Measurements from ENCODE around the gene PRDM16. TPM values are rescaled to one million over a fixed set of nuclear protein-coding genes. Genes with fewer than 3 reads are reported as not detected.

Gene PRDM16
- total RNA-seq, 2 experiments from 2014 or later = not detected

DNA sequence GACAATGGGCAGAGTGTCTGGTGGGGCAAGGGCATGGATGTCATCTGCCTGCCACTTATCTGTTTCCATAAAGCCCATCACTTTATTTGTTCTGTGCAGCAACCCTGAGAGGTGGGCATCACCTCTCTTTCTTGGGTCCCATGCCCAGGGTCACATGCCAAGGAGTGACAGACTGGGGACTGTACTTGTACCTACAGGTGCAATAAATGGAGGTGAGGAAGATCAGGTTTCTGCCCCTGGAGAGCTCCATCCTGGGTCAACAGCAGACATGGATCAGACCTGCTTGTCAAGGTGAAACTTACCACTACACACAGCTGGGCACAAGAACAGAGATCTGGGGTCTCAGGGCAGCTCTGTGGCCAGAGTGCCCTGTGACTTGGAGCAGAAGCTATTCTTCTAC, 18.4 kb upstream of the PRDM16 start:
- no peaks in the 10 kb centered on the region for H3K9me3 ChIP-seq (ENCODE audit: low read length)
- no peaks in the 10 kb centered on the region for H4K20me1 ChIP-seq (ENCODE audit: insufficient read depth, low read length)
- H3K4me2 ChIP-seq (ENCODE audit: low read length) = no peak overlapping the region
- DNase-seq (ENCODE audit: low spot score) = no peak
- H3K9me2 ChIP-seq (ENCODE audit: insufficient read depth, low read length) = no peaks in the 10 kb centered on the region
- no peaks in the 10 kb centered on the region for H3K79me2 ChIP-seq (ENCODE audit: insufficient read depth, low read depth, low read length)
- H3K4me3 ChIP-seq (ENCODE audit: low read depth, low read length, poor library complexity, severe bottlenecking) = no peak overlapping the region
- no peaks in the 10 kb centered on the region for H3K36me3 ChIP-seq (ENCODE audit: insufficient read depth, low read length)
- no peak overlapping the region for H3K27ac ChIP-seq (ENCODE audit: low read depth, low read length, poor library complexity, severe bottlenecking)
- intact Hi-C loops (cut with micrococcal nuclease; ENCODE audit: unreplicated experiment) = no loop called here
- ChIA-PET POLR2A (no interaction called here), CTCF (ENCODE audit: unreplicated experiment) (no interaction called here)
- H3K4me1 ChIP-seq (ENCODE audit: insufficient read depth, low read length, poor library complexity, severe bottlenecking) = no peaks in the 10 kb centered on the region
- no peak overlapping the region for H2AFZ ChIP-seq (ENCODE audit: low read length)
- no peak for TF ChIP-seq EZH2phosphoT487 (IDR thresholded peaks at IDR 0.05; ENCODE audit: borderline replicate concordance, low read depth, low read length)
- no peak for TF ChIP-seq CTCF (conservative IDR thresholded peaks at IDR 0.05; ENCODE audit: low read length)
- BruUV-seq (replicated peaks) = no TSS peak

DNA sequence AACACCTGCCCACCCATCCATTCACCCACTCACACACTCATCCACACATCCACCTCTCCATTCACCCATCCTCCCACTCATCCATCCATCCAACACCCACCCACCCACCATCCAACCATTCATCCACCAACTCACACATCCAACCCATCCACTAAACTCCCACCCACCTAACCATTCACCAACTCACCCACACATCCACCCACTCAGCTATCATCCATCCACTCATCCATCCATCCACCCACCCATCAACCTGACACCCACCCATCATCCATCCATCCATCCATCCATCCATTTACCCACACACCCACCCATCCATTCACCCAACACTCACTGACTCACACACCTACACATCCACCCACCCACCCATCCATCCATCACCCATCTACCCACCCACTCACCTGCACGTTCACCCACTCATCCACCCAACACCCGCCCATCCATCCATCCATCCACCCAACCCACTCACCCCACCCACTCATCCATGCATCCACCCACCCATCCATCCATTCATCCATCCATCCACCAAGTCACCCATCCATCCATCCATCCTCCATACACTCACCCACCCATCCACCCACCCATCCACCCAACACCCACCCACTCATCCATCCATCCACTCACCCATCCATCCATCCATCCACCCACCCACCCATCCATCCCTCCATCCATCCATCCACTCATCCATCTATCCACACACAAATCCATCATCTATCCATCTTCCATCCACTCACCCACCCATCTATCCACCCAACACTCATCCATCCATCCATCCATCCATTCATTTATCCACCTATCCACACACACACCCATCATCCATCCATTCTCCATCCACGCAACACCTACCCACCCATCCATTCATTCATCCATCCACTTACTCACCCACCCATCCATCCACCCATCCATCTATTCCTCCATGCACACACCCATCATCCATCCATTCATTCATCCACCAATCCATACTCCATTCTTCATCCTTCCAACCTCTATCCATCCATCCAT, 17.4 kb upstream of the PRDM16 start:
- Histone ChIP-seq H3K9me3 (ENCODE audit: low read length) (no peaks in the 10 kb centered on the region), H3K36me3 (ENCODE audit: insufficient read depth, low read length) (no peaks in the 10 kb centered on the region), H3K79me2 (ENCODE audit: insufficient read depth, low read depth, low read length) (no peaks in the 10 kb centered on the region), H2AFZ (ENCODE audit: low read length) (no peak overlapping the region), H3K4me3 (ENCODE audit: low read depth, low read length, poor library complexity, severe bottlenecking) (no peak overlapping the region), H3K9me2 (ENCODE audit: insufficient read depth, low read length) (no peaks in the 10 kb centered on the region), H3K4me2 (ENCODE audit: low read length) (no peak overlapping the region), H3K27ac (ENCODE audit: low read depth, low read length, poor library complexity, severe bottlenecking) (no peak overlapping the region), H4K20me1 (ENCODE audit: insufficient read depth, low read length) (no peaks in the 10 kb centered on the region), H3K4me1 (ENCODE audit: insufficient read depth, low read length, poor library complexity, severe bottlenecking) (no peaks in the 10 kb centered on the region)
- BruUV-seq (replicated peaks) = no TSS peak
- TF ChIP-seq CTCF (conservative IDR thresholded peaks at IDR 0.05; ENCODE audit: low read length) (no peak), EZH2phosphoT487 (IDR thresholded peaks at IDR 0.05; ENCODE audit: borderline replicate concordance, low read depth, low read length) (no peak)
- intact Hi-C loops (cut with micrococcal nuclease; ENCODE audit: unreplicated experiment) = no loop called here
- no peak for DNase-seq (ENCODE audit: low spot score)
- CTCF ChIA-PET (ENCODE audit: unreplicated experiment) = no interaction called here
- POLR2A ChIA-PET = no interaction called here

DNA sequence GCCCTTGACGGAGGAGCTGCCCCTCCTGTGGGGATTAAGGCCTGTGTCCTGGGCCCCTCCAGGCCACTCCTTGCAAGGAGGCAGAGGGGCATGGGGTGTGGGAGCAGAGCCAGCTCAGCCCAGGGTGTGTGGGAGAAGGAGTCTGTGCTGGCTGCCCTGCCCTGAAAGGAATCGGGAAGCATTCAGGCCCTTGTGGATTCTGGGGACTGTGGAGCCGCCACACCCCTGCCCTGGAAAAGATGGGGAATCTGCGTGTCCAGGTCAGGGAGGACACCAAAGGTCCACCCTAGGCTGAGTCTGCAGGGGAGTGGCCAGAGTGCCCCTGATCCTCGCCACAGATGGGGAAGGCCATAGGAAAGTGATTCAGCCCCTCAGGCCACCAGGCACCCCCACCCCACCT, 16.5 kb upstream of the PRDM16 start:
- no TSS peak for BruUV-seq (replicated peaks)

More for the DNA sequence above, 16.5 kb upstream of the PRDM16 start:
- no peak overlapping the region for H3K27ac ChIP-seq (ENCODE audit: low read depth, low read length, poor library complexity, severe bottlenecking)
- H3K4me1 ChIP-seq (ENCODE audit: insufficient read depth, low read length, poor library complexity, severe bottlenecking) = no peaks in the 10 kb centered on the region
- no peaks in the 10 kb centered on the region for H3K36me3 ChIP-seq (ENCODE audit: insufficient read depth, low read length)
- H4K20me1 ChIP-seq (ENCODE audit: insufficient read depth, low read length) = no peaks in the 10 kb centered on the region
- H3K9me3 ChIP-seq (ENCODE audit: low read length) = no peaks in the 10 kb centered on the region
- no peak overlapping the region for H2AFZ ChIP-seq (ENCODE audit: low read length)
- no peak overlapping the region for H3K4me3 ChIP-seq (ENCODE audit: low read depth, low read length, poor library complexity, severe bottlenecking)
- no peaks in the 10 kb centered on the region for H3K9me2 ChIP-seq (ENCODE audit: insufficient read depth, low read length)
- POLR2A ChIA-PET = no interaction called here
- TF ChIP-seq CTCF (conservative IDR thresholded peaks at IDR 0.05; ENCODE audit: low read length) = no peak
- CTCF ChIA-PET (ENCODE audit: unreplicated experiment) = no interaction called here
- H3K4me2 ChIP-seq (ENCODE audit: low read length) = no peak overlapping the region
- intact Hi-C loops (cut with micrococcal nuclease; ENCODE audit: unreplicated experiment) = no loop called here
- DNase-seq (ENCODE audit: low spot score) = no peak
- H3K79me2 ChIP-seq (ENCODE audit: insufficient read depth, low read depth, low read length) = no peaks in the 10 kb centered on the region
